ENCODE data around the gene SPRR5. TPM values are rescaled to one million over a fixed set of nuclear protein-coding genes. Genes with fewer than 3 reads are reported as not detected.

SPRR5 gene
- total RNA-seq, 4 donors from 2014 or later: 1.3 to 2.2 TPM; not detected in 2

GRCh38 chr1:152983743-152984142 lies 36.7 kb downstream of the SPRR5 start, which contains the start of gene SPRR1A:
SPRR1A (plus strand) TSS chr1:152984081; CDS start chr1:152985231, 1,150 bp downstream.
- Histone ChIP-seq H3K27me3 (peaks cover 0 to 5% (median 0%) of the 10 kb centered on the region in 4 donors), H3K4me1 (peaks cover 0 to 34% (median 9%) of the 10 kb centered on the region in 3 donors), H3K36me3 (no peaks in the 10 kb centered on the region), H3K4me3 (peak within 1 kb of the TSS; percentile 6 to 32 (median 20)), H3K9me3 (no peaks in the 10 kb centered on the region), H3K27ac (peak within 1 kb of the TSS in 3 of 4 donors; percentile 59 to 79 (median 76))
- peak in 1 of 4 donors; percentile 30 for TF ChIP-seq POLR2A (IDR thresholded peaks at IDR 0.05)
- TF ChIP-seq, protein P1, sequence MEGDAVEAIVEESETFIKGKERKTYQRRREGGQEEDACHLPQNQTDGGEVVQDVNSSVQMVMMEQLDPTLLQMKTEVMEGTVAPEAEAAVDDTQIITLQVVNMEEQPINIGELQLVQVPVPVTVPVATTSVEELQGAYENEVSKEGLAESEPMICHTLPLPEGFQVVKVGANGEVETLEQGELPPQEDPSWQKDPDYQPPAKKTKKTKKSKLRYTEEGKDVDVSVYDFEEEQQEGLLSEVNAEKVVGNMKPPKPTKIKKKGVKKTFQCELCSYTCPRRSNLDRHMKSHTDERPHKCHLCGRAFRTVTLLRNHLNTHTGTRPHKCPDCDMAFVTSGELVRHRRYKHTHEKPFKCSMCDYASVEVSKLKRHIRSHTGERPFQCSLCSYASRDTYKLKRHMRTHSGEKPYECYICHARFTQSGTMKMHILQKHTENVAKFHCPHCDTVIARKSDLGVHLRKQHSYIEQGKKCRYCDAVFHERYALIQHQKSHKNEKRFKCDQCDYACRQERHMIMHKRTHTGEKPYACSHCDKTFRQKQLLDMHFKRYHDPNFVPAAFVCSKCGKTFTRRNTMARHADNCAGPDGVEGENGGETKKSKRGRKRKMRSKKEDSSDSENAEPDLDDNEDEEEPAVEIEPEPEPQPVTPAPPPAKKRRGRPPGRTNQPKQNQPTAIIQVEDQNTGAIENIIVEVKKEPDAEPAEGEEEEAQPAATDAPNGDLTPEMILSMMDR (IDR thresholded peaks at IDR 0.05): no peak
- no peak for DNase-seq
- intact Hi-C loops (cut with DNase I): no loop called here
- WGBS, 2 donors: 32 to 54% methylated on average over 3 of the region's 3 CpGs

DNA sequence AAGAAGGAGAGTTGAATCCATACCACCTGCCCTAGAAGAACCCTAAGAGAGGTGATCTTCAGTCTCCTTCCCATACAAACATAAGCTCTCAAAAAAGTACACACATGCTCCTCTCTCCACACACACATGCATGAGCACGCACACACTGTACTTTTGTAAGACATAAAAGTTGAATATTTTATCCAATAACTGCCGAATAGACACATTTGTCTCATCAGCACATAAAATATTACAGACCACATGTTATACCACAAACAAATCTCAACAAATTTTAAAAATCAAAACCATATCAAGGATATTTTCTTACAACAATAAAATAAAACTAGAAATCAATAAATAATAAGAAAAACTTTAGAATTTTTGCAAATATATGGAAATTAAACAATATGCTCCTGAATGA lies 39.6 kb downstream of the SPRR5 start:
- H3K4me1 ChIP-seq: peaks cover 0 to 21% (median 3%) of the 10 kb centered on the region in 3 donors
- intact Hi-C loops (cut with DNase I): no loop called here
- no peaks in the 10 kb centered on the region for H3K9me3 ChIP-seq
- WGBS, 2 donors: 81 to 94% methylated on average over 2 of the region's 2 CpGs
- no peak for TF ChIP-seq POLR2A (IDR thresholded peaks at IDR 0.05)
- TF ChIP-seq, protein P1 (IDR thresholded peaks at IDR 0.05): no peak
- no peak overlapping the region for H3K4me3 ChIP-seq
- no peaks in the 10 kb centered on the region for H3K36me3 ChIP-seq
- peaks cover 0 to 5% (median 0%) of the 10 kb centered on the region in 4 donors for H3K27me3 ChIP-seq
- no peak for DNase-seq
- no peak overlapping the region for H3K27ac ChIP-seq

DNA sequence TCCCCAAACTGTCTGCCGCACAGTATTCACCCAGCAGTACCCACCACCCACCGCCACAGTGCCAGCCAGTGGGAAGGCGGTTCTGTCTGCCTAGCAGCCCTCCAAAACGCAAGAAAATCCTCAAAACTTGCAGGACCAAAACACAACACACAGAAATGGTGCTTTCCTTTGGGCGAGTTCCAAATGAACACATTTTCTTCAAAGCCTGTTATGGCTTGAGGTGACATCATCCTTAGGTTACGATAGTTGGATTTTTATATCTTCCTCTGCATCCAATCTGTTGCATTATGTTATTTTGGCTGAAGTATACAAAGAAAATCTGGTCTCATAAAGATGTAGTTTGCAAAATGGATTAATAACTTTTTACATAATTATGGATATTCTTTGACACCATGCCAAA lies 46.2 kb downstream of the SPRR5 start:
- 77 to 83% methylated on average over 5 to 6 of the region's 6 CpGs for WGBS, 2 donors
- H3K27ac ChIP-seq: no peak overlapping the region
- intact Hi-C loops (cut with DNase I): no loop called here

GRCh38 chr1:152995842-152996241 lies 48.8 kb downstream of the SPRR5 start:
- no peaks in the 10 kb centered on the region for H3K36me3 ChIP-seq
- intact Hi-C loops (cut with DNase I): no loop called here
- WGBS, 2 donors: 25 to 29% methylated on average over 1 of the region's 1 CpG

More for the DNA sequence above, 46.2 kb downstream of the SPRR5 start:
- peaks cover 0 to 3% (median 0%) of the 10 kb centered on the region in 3 donors for H3K9me3 ChIP-seq
- TF ChIP-seq, protein P1 (IDR thresholded peaks at IDR 0.05): no peak
- no peak for TF ChIP-seq POLR2A (IDR thresholded peaks at IDR 0.05)
- peaks cover 0 to 17% (median 0%) of the 10 kb centered on the region in 3 donors for H3K4me1 ChIP-seq
- H3K4me3 ChIP-seq: no peak overlapping the region
- H3K36me3 ChIP-seq: no peaks in the 10 kb centered on the region
- DNase-seq: no peak
- no peaks in the 10 kb centered on the region for H3K27me3 ChIP-seq

More at GRCh38 chr1:152995842-152996241, 48.8 kb downstream of the SPRR5 start:
- TF ChIP-seq, protein P1 (IDR thresholded peaks at IDR 0.05): no peak
- no peak for TF ChIP-seq POLR2A (IDR thresholded peaks at IDR 0.05)
- Histone ChIP-seq H3K9me3 (peaks cover 0 to 3% (median 0%) of the 10 kb centered on the region in 3 donors), H3K27me3 (no peaks in the 10 kb centered on the region), H3K4me1 (peaks cover 0 to 42% (median 0%) of the 10 kb centered on the region in 3 donors), H3K27ac (no peak overlapping the region), H3K4me3 (no peak overlapping the region)
- DNase-seq: no peak

Measured in esophagus squamous epithelium (tissue), 5 donors.